Activated CD4-positive, alpha-beta T cell treated with anti-CD3 and anti-CD28 coated beads, Interleukin-2, amount 50 U/mL, for 16 hours (primary cell): ENCODE results near the gene AQP4.

Experiments
- DNase-seq: peaks from one replicate; pipeline ENCODE4 v3.0.0-alpha.2; 2020

Gene AQP4

GRCh38 chr18:26865557-26865956 lies at the start of gene AQP4:
Gene AQP4, minus strand, starts transcription at chr18:26865707. Its CDS starts 18 bp downstream, at chr18:26865689.
- no peak for DNase-seq

DNA sequence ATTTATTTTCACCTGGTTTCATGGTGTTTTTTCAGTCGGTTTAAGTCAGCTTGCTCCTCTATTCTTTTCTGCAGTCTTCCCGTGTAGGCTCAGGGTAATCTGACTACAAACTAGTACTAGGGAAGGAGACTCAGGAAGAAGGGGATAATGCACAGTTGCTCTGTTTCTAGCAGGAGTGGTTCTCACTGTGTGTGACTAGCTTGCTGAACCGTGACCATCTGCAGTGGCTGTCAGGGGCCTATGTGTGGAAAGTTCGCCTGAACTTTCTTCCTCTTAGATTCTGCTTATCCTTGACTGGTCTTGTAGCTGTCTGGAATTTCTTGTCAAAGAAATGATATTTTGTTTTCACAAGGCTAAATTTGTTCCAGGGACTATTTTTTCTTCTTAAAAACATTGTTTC lies 46.3 kb upstream of the AQP4 start:
- DNase-seq = no peak

GRCh38 chr18:26909599-26910290 lies 44.2 kb upstream of the AQP4 start:
- no peak for DNase-seq

- no peak for DNase-seq
Measured at GRCh38 chr18:26908906-26909305, 43.4 kb upstream of the AQP4 start.

GRCh38 chr18:26902291-26902690 lies 36.8 kb upstream of the AQP4 start:
- DNase-seq = no peak

DNA sequence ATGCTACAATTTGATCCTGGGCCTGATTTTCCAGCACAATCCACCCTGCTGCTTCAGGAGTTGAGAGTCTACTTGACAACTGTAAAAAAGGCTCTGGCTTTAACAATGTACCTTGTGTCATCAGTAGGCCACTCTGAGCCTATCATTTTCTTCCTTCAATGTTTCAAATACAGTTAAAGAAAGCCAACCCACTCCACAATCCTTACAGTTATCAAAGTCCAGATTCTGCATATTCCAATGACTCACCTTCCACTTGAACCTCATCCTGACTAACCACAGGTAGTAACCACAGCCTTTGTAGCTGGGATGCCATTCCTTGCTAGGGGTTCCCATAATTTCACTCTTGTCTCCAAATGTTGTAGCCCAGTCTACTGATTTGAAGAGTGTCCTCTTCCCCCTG lies 35.5 kb upstream of the AQP4 start:
- no peak for DNase-seq

- DNase-seq = no peak
Measured at GRCh38 chr18:26894426-26894825, 28.9 kb upstream of the AQP4 start.

DNA sequence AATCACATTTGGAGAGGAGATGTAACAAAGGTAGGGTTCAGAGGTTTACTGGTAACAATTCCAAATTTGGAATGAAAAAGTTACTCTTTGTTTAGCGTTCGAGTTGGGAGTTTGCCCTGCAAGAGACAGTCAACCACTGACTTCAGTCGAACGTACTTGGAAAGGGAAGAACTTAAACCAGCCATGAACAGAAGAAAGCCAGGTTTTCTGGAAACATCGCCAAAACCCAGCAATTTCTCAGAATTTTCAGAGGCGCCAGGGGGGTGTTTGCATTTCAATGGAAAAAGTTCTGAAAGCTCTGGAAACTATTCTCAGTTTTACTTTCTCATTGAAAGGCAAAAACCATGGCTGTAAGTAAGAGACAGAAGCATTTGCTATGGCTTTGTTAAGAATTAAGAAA lies 28.5 kb upstream of the AQP4 start:
- no peak for DNase-seq

- DNase-seq = no peak
Measured at GRCh38 chr18:26888259-26888658, 22.8 kb upstream of the AQP4 start.

DNA sequence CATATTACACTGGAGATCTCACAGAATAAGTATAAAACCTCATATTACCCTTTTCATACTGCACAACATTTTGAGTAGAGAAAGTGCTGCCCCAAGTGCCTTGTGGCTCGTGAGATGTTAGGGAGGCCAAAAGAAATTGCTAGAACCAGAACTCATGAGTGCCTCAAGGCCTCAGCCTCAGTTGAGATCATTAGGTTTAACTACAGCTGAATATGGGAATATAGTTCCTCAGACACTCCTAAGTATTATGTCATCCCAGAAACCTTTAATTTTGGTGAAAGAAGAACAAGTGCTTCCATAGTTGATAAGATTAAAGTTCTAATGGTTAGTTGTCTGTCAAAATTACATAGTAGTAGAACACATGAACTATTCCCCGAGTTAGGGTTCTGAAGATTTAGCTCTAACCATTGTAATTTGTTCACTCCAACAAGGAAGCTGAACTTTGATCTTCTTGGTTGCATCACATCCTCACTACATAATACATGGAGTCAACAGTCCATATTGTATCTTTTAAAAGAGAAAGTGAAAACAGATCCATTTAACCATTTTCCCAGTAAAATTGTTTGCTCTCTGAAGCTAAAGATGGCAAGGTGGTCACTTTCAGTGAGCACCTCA lies 9.6 kb upstream of the AQP4 start:
- DNase-seq = no peak

DNA sequence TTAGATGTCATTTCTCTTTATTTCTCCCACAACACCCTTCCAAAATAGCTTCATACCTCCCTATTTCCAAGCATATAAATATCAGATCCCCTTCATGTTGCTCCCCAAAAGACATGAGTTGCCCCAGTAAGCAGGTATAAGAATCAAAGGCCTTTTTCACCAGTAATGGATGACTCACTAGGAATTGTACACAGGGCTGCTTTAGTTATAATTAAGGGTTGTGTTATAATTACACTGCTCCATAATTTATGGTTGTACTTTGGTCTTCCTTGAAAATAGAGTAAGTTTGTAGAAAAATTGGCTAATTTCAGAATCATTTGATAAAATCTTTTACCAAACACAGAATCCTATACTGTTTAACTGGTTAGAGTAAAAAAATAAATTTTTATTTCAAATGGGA lies 8.8 kb upstream of the AQP4 start:
- no peak for DNase-seq

- no peak for DNase-seq
Measured at GRCh38 chr18:26869640-26870039, 4.1 kb upstream of the AQP4 start.

- DNase-seq = no peak
Measured at GRCh38 chr18:26868968-26869586, 3.6 kb upstream of the AQP4 start.

DNA sequence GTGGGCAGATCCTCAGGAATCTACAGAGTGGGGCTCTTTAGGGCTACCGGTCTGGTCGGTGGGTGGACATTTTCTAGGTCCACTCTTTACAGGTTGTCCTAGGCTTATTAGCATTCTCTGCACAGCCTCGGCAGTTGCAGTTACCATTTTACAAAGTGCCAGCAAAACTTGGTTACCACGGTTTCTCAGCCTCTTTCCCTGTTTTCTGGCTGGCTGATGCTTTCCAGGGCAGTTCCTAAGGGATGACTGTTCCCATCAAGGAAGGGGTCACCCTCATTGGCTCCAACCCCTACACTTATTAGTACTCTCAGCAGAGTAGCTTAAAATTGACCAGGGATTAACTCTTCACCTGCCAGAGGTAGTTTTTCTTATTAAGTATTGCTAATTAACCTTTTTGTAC lies 2.0 kb upstream of the AQP4 start:
- no peak for DNase-seq

- DNase-seq = no peak
Measured at GRCh38 chr18:26864658-26865057, 849 bp downstream of the AQP4 start.

DNA sequence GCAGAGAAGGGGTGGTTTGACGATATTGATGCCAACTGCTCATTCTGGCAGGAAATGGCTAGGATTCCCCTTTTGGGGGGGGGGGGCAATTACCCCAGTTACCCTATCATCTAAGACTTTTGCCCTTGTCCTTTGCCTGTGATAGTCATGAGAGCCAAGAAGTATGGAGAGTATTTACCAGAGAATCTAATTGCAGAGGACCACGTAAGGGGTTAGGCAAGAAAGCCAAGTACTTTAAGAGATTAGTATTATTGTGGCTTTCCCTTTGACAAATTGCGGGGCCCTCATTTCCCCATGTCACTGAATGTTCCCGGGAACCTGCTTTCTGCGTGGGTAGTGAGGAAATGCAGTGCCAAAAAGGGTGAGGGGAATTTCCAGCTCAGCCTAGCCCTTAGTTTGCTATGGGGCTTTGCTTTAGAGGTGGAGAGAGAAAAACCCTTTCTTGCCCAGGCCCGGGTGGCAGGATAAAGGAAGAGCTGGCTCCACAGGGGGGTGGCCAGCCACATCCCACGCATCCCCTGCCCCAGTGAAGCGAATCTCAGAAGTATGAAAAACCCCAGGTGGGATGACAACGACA lies 1.5 kb downstream of the AQP4 start:
- DNase-seq = no peak

DNA sequence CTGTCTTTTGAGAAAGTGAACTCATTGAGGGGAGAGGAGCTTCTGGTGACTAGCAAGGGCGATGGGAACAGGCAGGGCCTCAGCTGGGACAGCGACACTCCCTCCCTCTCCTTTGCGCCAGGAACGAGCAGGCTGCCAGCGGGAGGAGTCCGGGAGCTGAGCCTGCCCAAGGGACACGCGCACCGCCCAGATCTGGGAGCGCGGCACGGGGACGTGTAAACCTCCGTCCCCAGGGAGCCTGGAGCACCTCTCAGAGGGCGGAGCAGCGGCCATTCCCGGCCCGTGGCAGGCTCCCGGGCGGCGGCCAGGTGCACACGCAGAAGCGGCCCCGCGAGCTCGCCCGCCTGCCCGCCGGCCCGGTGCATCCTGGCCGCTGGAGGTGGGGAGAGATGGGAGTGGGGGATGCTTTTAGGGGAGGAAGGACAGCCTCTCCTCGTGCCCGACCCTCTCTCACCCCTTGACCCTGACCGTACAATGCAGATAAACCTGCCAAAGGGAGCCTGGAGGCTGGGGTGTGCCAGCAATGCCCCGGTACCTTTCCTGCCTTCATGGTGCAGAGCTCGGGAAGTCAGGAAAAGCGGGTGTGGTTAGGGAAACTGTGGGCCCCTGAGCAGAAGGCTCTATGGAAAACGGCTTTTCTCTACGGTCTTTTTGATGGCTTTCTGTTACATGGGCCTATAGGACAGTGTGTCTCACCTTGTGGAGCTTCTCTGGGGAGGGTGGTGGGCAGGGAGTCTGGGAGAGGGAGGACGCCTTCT lies 2.2 kb downstream of the AQP4 start:
- DNase-seq = no peak

DNA sequence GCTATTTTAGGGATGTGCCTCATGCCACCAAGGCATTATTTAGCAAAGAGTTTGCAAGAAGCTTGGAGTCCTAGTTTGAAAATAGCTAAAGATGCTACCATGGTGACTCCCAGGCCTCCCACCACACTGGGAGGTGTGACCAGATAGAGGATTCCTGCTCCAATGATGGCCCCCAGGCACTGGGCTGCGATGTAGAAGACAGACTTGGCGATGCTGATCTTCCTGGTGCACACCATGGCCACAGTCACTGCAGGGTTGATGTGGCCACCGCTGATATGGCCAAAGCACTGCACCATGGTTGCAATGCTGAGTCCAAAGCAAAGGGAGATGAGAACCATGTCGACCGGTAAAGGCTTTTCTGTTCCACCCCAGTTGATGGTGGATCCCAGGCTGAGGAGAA lies 3.4 kb downstream of the AQP4 start:
- no peak for DNase-seq

- no peak for DNase-seq
Measured at GRCh38 chr18:26854292-26854881, 11.1 kb downstream of the AQP4 start.

DNA sequence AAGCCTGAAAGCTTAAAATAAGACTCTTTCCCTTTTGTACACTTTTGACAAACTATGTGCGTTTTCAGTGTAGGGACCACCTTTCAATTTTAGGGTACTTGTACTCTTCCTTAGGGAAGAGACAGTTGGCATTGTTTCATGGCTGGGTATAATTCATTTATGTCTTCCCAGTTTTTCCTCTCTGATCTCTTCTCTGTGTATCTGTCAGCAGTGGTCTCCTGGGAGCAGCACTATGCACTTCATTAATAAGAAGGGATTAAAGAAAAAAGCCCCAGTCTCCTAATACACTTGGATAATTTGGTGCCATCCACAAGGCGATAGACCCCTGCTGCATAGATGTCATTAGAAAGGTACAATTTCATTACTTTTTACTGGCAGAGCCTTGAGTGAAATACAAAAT lies 12.1 kb downstream of the AQP4 start:
- no peak for DNase-seq

DNA sequence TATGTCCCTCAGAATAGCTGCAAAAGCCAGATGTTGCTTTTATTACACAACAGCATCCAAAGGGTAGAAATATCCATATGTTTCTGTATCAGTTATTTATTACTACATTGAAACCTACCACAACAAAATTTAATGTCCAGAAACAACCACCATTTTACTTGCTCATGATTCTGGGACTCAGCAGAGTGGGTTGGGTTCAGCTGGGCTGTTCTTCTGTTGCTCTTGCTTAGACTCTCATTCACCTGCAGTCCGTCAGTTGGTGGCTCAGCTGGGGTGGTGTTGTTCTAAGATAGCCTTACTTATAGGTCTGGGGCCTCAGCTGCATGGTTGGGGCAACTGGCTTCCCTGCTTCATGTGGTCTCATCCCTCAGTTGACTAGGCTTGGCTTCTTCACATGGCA lies 21.7 kb downstream of the AQP4 start:
- DNase-seq = no peak

DNA sequence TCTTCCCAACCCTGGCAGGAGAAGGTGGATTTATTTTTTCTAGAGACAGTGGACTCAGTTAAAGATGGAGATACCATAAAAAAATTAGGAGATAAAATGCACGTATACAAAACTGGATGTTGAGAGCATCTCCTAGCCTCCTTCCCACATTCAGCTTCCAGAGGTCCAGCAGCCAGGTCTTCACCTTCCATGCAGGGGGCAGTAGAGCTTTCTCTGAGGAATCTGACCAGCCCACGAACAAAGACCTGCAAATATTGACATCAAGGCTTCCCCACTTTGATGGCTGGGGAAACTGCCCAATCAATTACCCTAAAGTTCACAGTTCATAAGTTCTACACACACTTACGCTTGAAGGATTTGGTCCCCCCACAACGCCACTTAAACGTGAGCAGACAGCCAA lies 24.5 kb downstream of the AQP4 start:
- DNase-seq = no peak

GRCh38 chr18:26839609-26840008 lies 25.9 kb downstream of the AQP4 start:
- no peak for DNase-seq
